Lung (tissue), 12 donors: ENCODE measurements around the gene SKAP2. TPM values are rescaled to one million over a fixed set of nuclear protein-coding genes. Genes with fewer than 3 reads are reported as not detected.
A peak's percentile ranks its signal among the peaks of the same experiment; 100 is the strongest.

Experiments
- ATAC-seq: fragments of 200-7000 bp; cut with Tn5 transposase; one replicate; pipeline ENCODE4 v1.9.1; 2020; ENCODE audit warnings: moderate number of reproducible peaks; ENCODE audit not compliant: insufficient read depth, low FRiP score
- DNase-seq, 3 donors: peaks; one replicate each; pipeline ENCODE4 v3.0.0-alpha.2; 2013 to 2017
- H3K27ac ChIP-seq, 2 donors: one replicate each; pipeline ENCODE4 v1.5.1; 2013; ENCODE audit warnings: mild to moderate bottlenecking in 2 of 2, moderate library complexity in 2 of 2, control low read depth in 1 of 2, inconsistent platforms in 1 of 2, low read depth in 1 of 2, low read length in 1 of 2
- H3K27me3 ChIP-seq, 3 donors: one replicate each; pipeline ENCODE4 v1.5.1; 2013; ENCODE audit warnings: low read length in 2 of 3; ENCODE audit not compliant: control insufficient read depth in 3 of 3, insufficient read depth in 3 of 3
- H3K36me3 ChIP-seq, 4 donors: one replicate each; pipeline ENCODE4 v1.5.1; 2013; ENCODE audit warnings: low read length in 4 of 4, mild to moderate bottlenecking in 1 of 4, moderate library complexity in 1 of 4; ENCODE audit not compliant: control insufficient read depth in 4 of 4, insufficient read depth in 4 of 4
- H3K4me1 ChIP-seq, 5 donors: one replicate each; pipeline ENCODE4 v1.5.1; 2013; ENCODE audit warnings: low read length in 5 of 5, mild to moderate bottlenecking in 2 of 5, moderate library complexity in 1 of 5; ENCODE audit not compliant: control insufficient read depth in 5 of 5, insufficient read depth in 5 of 5
- H3K4me3 ChIP-seq: one replicate; pipeline ENCODE4 v1.5.1; 2013; ENCODE audit warnings: mild to moderate bottlenecking, control low read depth, moderate library complexity
- H3K9ac ChIP-seq, 2 donors: one replicate each; pipeline ENCODE4 v1.5.1; 2013; ENCODE audit warnings: low read length in 2 of 2, control low read depth in 1 of 2; ENCODE audit not compliant: insufficient read depth in 1 of 2
- H3K9me3 ChIP-seq, 4 donors: one replicate each; pipeline ENCODE4 v1.5.1; 2013; ENCODE audit warnings: low read length in 3 of 4, mild to moderate bottlenecking in 1 of 4, moderate library complexity in 1 of 4; ENCODE audit not compliant: control insufficient read depth in 4 of 4, insufficient read depth in 3 of 4
- WGBS, 2 donors: extraction: QIAGEN DNeasy Blood & Tissue Kit; methylation state at CpG; one replicate each; pipeline ENCODE4 v1.1.7; 2013; 5-methylcytosine and 5-hydroxymethylcytosine counted together
- polyA plus RNA-seq, 2 donors: library from polyadenylated mRNA; stranded (reverse); fragments of 200-250 nt; gene quantifications; one replicate each; pipeline ENCODE4 v1.2.1, GENCODE V29; 2013
- total RNA-seq, 2 donors: library from RNA; depleted of rRNA in 1 of 2; stranded (reverse); fragments of >200 nt in 1 of 2; gene quantifications; one replicate each; pipeline ENCODE4 v1.2.1, GENCODE V29; 2014 to 2021
- TF ChIP-seq, protein P1 (sequence below): IDR thresholded peaks from 2 replicates; pipeline ENCODE4 v1.5.1; 2012; ENCODE audit warnings: mild to moderate bottlenecking; ENCODE audit errors: control extremely low read depth, extremely low read depth
- donor health status: control.
- donor health status: control.
- donor health status: Bipolar disorder and iron deficiency.
- donor health status: healthy.
- donor health status: DM: yes; HTN: yes; CAD: no.

Gene SKAP2
- total and polyA plus RNA-seq, 4 donors: 9.2 to 40.1 (median 35.8) TPM

DNA sequence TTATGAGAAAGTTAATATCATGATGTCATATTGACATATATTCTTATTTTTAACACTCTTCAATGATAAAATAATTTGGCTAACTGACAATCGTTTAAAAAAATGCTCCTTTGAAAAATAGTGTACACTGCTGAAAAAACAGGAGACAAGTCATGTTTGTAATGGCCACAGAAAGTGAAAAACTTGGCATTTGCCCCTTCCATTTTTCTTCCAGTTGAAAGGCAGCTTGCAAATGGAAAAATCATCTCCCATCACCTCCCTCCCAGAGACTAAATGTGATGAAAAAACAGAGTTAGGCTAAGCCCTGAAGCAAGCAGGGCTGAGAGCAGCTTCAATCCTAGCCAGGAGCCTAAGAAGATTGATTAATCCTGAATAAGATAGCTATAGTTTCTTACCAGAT, 160.4 kb downstream of the SKAP2 start:
- Histone ChIP-seq H3K4me1 (peaks cover 0 to 29% (median 0%) of the 10 kb centered on the region in 5 donors), H3K27me3 (no peaks in the 10 kb centered on the region), H3K9ac (no peak overlapping the region), H3K9me3 (no peaks in the 10 kb centered on the region), H3K36me3 (no peaks in the 10 kb centered on the region), H3K4me3 (no peak overlapping the region), H3K27ac (no peak overlapping the region)
- ATAC-seq (no peak), DNase-seq (no peak)
- 75 to 83% methylated on average over 1 of the region's 1 CpG for WGBS, 2 donors
- TF ChIP-seq, protein P1, sequence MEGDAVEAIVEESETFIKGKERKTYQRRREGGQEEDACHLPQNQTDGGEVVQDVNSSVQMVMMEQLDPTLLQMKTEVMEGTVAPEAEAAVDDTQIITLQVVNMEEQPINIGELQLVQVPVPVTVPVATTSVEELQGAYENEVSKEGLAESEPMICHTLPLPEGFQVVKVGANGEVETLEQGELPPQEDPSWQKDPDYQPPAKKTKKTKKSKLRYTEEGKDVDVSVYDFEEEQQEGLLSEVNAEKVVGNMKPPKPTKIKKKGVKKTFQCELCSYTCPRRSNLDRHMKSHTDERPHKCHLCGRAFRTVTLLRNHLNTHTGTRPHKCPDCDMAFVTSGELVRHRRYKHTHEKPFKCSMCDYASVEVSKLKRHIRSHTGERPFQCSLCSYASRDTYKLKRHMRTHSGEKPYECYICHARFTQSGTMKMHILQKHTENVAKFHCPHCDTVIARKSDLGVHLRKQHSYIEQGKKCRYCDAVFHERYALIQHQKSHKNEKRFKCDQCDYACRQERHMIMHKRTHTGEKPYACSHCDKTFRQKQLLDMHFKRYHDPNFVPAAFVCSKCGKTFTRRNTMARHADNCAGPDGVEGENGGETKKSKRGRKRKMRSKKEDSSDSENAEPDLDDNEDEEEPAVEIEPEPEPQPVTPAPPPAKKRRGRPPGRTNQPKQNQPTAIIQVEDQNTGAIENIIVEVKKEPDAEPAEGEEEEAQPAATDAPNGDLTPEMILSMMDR: no peak

DNA sequence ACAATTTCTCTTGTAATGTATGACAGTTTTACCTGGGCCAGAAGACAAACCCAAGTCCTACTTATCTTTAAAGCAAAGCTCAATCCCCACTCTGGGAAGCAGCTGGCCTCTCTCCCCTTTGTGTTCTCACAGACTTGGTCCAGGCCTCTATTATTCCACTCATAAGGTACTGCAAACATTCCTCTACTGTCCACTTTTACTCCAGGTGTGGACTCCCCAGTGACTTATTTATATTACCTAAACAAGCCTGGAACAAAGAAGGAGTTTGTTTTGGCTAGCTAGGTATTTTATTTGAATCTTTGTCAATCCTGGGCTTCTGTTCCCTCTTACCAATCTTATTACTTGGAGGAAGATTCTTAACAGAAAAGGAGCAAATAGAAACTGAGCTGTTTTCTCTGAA, 163.5 kb downstream of the SKAP2 start:
- no peak overlapping the region for H3K9ac ChIP-seq
- no peaks in the 10 kb centered on the region for H3K9me3 ChIP-seq
- H3K27me3 ChIP-seq: peaks cover 0 to 3% (median 0%) of the 10 kb centered on the region in 3 donors
- no peak overlapping the region for H3K27ac ChIP-seq
- TF ChIP-seq, protein P1: no peak
- no peak overlapping the region for H3K4me3 ChIP-seq
- no peaks in the 10 kb centered on the region for H3K36me3 ChIP-seq
- H3K4me1 ChIP-seq: peaks cover 0 to 23% (median 0%) of the 10 kb centered on the region in 5 donors
- DNase-seq (no peak), ATAC-seq (no peak)

DNA sequence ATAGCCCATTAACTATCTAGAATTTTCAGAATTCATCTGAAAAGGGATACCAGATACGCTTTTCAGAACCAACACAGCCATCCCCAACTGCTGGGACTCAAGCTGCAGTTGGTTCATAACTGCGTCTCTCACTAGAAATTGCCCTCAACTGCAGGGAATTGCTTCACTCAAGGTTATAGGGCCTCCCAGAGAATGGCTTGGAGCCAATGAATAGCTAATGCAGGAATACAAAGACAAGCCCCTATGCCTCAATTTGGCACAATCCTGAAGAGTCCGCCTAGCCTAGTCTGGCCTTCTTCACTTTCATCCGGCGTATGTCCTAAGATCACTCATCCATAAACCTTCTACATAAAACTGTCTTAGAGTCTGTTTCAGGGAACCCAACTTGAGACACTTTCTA, 164.0 kb downstream of the SKAP2 start:
- peaks cover 0 to 6% (median 0%) of the 10 kb centered on the region in 3 donors for H3K27me3 ChIP-seq
- ATAC-seq: no peak
- whole genome bisulfite sequencing, 2 donors: 95 to 98% methylated on average over 5 of the region's 5 CpGs
- DNase-seq: peak in 2 of 3 donors; percentile 50 to 53
- H3K9ac ChIP-seq: no peak overlapping the region
- H3K9me3 ChIP-seq: no peaks in the 10 kb centered on the region
- peaks cover 0 to 18% (median 0%) of the 10 kb centered on the region in 5 donors for H3K4me1 ChIP-seq
- TF ChIP-seq, protein P1: no peak
- no peaks in the 10 kb centered on the region for H3K36me3 ChIP-seq
- H3K4me3 ChIP-seq: no peak overlapping the region
- no peak overlapping the region for H3K27ac ChIP-seq

DNA sequence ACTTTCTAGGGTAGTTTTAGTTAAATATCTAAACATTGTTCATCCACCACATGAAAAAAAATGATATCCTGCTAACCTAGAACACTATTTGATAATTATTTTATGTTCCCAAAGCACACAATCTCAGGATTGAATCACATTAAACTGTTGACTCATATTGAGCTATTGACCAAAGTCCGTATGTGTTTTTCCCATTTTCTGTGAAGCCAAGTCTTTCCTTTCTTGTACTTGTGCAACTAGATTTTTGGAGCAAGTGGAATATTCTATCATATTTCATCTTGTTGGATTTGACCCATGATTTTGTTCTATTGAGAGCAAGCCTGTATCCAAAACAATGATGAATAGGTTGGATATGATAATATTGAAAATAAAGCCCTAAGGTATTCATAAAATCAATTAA, 164.6 kb downstream of the SKAP2 start:
- peaks cover 0 to 10% (median 0%) of the 10 kb centered on the region in 3 donors for H3K27me3 ChIP-seq
- no peaks in the 10 kb centered on the region for H3K9me3 ChIP-seq
- 86 to 93% methylated on average over 1 of the region's 1 CpG for WGBS, 2 donors
- TF ChIP-seq, protein P1: no peak
- peaks cover 0 to 12% (median 0%) of the 10 kb centered on the region in 5 donors for H3K4me1 ChIP-seq
- no peak overlapping the region for H3K9ac ChIP-seq
- H3K36me3 ChIP-seq: no peaks in the 10 kb centered on the region
- H3K27ac ChIP-seq: no peak overlapping the region
- DNase-seq (no peak), ATAC-seq (no peak)
- no peak overlapping the region for H3K4me3 ChIP-seq
